Measurements from ENCODE around the gene SETD1A. TPM values are rescaled to one million over a fixed set of nuclear protein-coding genes. Genes with fewer than 3 reads are reported as not detected.

SETD1A gene
- total and polyA plus RNA-seq, 12 donors = 2.3 to 40.1 (median 12.8) TPM

GRCh38 chr16:30914830-30915229 is 42.7 kb upstream of the SETD1A start:
- Histone ChIP-seq H3K9me3 (replicated peaks in 1 of 3) (no peaks in the 10 kb centered on the region), H3K27ac (no peak overlapping the region), H3K27me3 (no peaks in the 10 kb centered on the region), H3K36me3 (replicated peaks in 1 of 2) (no peaks in the 10 kb centered on the region), H3K4me1 (replicated peaks in 1 of 2) (no peaks in the 10 kb centered on the region), H3K4me3 (no peak overlapping the region)
- DNase-seq = no peak
- intact Hi-C loops (cut with DNase I) = loop anchor here in 1 of 2 donors (5.0 kb wide), 1 partner anchor 73 kb away; no protein-coding TSS in a partner anchor
- TF ChIP-seq POLR2A (IDR thresholded peaks at IDR 0.05) (no peak), CTCF (IDR thresholded peaks at IDR 0.05) (no peak)
- 84 to 96% (median 94%) methylated on average over 3 of the region's 3 CpGs for WGBS, 4 donors

- no peak for DNase-seq
- intact Hi-C loops (cut with DNase I) = no loop called here
- Histone ChIP-seq H3K27ac (no peak overlapping the region), H3K4me1 (replicated peaks in 1 of 2) (peaks cover 6 to 7% of the 10 kb centered on the region in 2 donors), H3K9me3 (replicated peaks in 1 of 3) (no peaks in the 10 kb centered on the region), H3K4me3 (no peak overlapping the region), H3K36me3 (replicated peaks in 1 of 2) (no peaks in the 10 kb centered on the region), H3K27me3 (no peaks in the 10 kb centered on the region)
- TF ChIP-seq CTCF (IDR thresholded peaks at IDR 0.05) (no peak), POLR2A (IDR thresholded peaks at IDR 0.05) (no peak)
- WGBS, 4 donors = 75 to 93% (median 82%) methylated on average over 1 of the region's 1 CpG
These were observed 38.9 kb upstream of the SETD1A start for GRCh38 chr16:30918614-30919013.

GRCh38 chr16:30920891-30921290 is 36.7 kb upstream of the SETD1A start:
- DNase-seq = no peak
- Histone ChIP-seq H3K36me3 (replicated peaks in 1 of 2) (no peaks in the 10 kb centered on the region), H3K27ac (no peak overlapping the region), H3K4me3 (no peak overlapping the region), H3K4me1 (replicated peaks in 1 of 2) (peaks cover 7 to 13% of the 10 kb centered on the region in 2 donors), H3K9me3 (replicated peaks in 1 of 3) (no peaks in the 10 kb centered on the region), H3K27me3 (no peaks in the 10 kb centered on the region)
- intact Hi-C loops (cut with DNase I) = loop anchor here in 1 of 2 donors (10.0 kb wide), 1 partner anchor 64 kb away; the partner anchor contains the start of gene HSD3B7
- WGBS, 4 donors = 66 to 77% (median 71%) methylated on average over 2 of the region's 2 CpGs
- TF ChIP-seq POLR2A (IDR thresholded peaks at IDR 0.05) (no peak), CTCF (IDR thresholded peaks at IDR 0.05) (no peak)

- Histone ChIP-seq H3K9me3 (replicated peaks in 1 of 3) (no peaks in the 10 kb centered on the region), H3K4me3 (peak overlapping the region in 2 of 4 donors; percentile 53 to 56), H3K27ac (peak overlapping the region in 4 of 5 donors; percentile 62 to 95 (median 90)), H3K36me3 (replicated peaks in 1 of 2) (no peaks in the 10 kb centered on the region), H3K27me3 (no peaks in the 10 kb centered on the region), H3K4me1 (replicated peaks in 1 of 2) (peaks cover 7 to 13% of the 10 kb centered on the region in 2 donors)
- intact Hi-C loops (cut with DNase I) = loop anchor here in 1 of 2 donors (10.0 kb wide), 1 partner anchor 63 kb away; the partner anchor contains the start of gene HSD3B7
- 25 to 33% (median 27%) methylated on average over 5 to 6 of the region's 6 CpGs for WGBS, 4 donors
- TF ChIP-seq CTCF (IDR thresholded peaks at IDR 0.05) (no peak), POLR2A (IDR thresholded peaks at IDR 0.05) (no peak)
- DNase-seq = peak in 1 of 7 donors; percentile 47
These were observed 36.2 kb upstream of the SETD1A start for GRCh38 chr16:30921459-30921747.

Measured in adrenal gland (tissue), 12 donors.